ENCODE results near the gene IGF1R.
"Not testable (repeated sequence)": the region's sequence is repeated elsewhere in the genome, so short reads cannot be mapped to it uniquely, and the experiment has no call there.

IGF1R gene

GRCh38 chr15:98959640-98960007, 311.3 kb downstream of the IGF1R start:
- DNase-seq (ENCODE audit: low spot score): no peak

- DNase-seq (ENCODE audit: low spot score): no peak
Observed at GRCh38 chr15:98960555-98961050, 312.3 kb downstream of the IGF1R start.

- no peak for DNase-seq (ENCODE audit: low spot score)
Observed at GRCh38 chr15:98963444-98963843, 315.1 kb downstream of the IGF1R start.

GRCh38 chr15:98964466-98965133, 316.3 kb downstream of the IGF1R start:
- no peak for DNase-seq (ENCODE audit: low spot score)

- DNase-seq (ENCODE audit: low spot score): not testable (repeated sequence)
Observed at GRCh38 chr15:98965134-98965491, 316.8 kb downstream of the IGF1R start.

- no peak for DNase-seq (ENCODE audit: low spot score)
Observed at GRCh38 chr15:98965597-98965996, 317.3 kb downstream of the IGF1R start.

- no peak for DNase-seq (ENCODE audit: low spot score)
Observed at GRCh38 chr15:98966091-98966787, 317.9 kb downstream of the IGF1R start.

GRCh38 chr15:98967096-98967495, 318.8 kb downstream of the IGF1R start:
- DNase-seq (ENCODE audit: low spot score): no peak

- no peak for DNase-seq (ENCODE audit: low spot score)
Observed at GRCh38 chr15:98967916-98968315, 319.6 kb downstream of the IGF1R start.

GRCh38 chr15:98968576-98968975, 320.2 kb downstream of the IGF1R start:
- DNase-seq (ENCODE audit: low spot score): no peak

GRCh38 chr15:98969126-98969735, 320.9 kb downstream of the IGF1R start:
- DNase-seq (ENCODE audit: low spot score): no peak

- DNase-seq (ENCODE audit: low spot score): no peak
Observed at GRCh38 chr15:98970799-98971198, 322.5 kb downstream of the IGF1R start.

GRCh38 chr15:98976500-98976899, 328.2 kb downstream of the IGF1R start:
- no peak for DNase-seq (ENCODE audit: low spot score)

- DNase-seq (ENCODE audit: low spot score): no peak
Observed at GRCh38 chr15:98977441-98977840, 329.1 kb downstream of the IGF1R start.

- DNase-seq (ENCODE audit: low spot score): no peak
Observed at GRCh38 chr15:98978153-98978552, 329.8 kb downstream of the IGF1R start.

GRCh38 chr15:98980899-98981228, 332.5 kb downstream of the IGF1R start:
- DNase-seq (ENCODE audit: low spot score): no peak

- peak; percentile 13 for DNase-seq (ENCODE audit: low spot score)
Observed at GRCh38 chr15:98981851-98982722, 333.7 kb downstream of the IGF1R start.

- DNase-seq (ENCODE audit: low spot score): peak; percentile 50
Observed at GRCh38 chr15:98983334-98983733, 335.0 kb downstream of the IGF1R start.

GRCh38 chr15:98986281-98986680, 337.9 kb downstream of the IGF1R start:
- DNase-seq (ENCODE audit: low spot score): no peak

- DNase-seq (ENCODE audit: low spot score): no peak
Observed at GRCh38 chr15:98994892-98995291, 346.6 kb downstream of the IGF1R start.

- DNase-seq (ENCODE audit: low spot score): no peak
Observed at GRCh38 chr15:98996169-98996568, 347.8 kb downstream of the IGF1R start.

GRCh38 chr15:98996624-98997023, 348.3 kb downstream of the IGF1R start:
- DNase-seq (ENCODE audit: low spot score): no peak
